Germinal center (tissue), 1 donor: ENCODE results near the gene KIF13A.
A peak's percentile ranks its signal among the peaks of the same experiment; 100 is the strongest.
"Not testable (repeated sequence)": the region's sequence is repeated elsewhere in the genome, so short reads cannot be mapped to it uniquely, and the experiment has no call there.

Experiments
- DNase-seq: peaks from one replicate; pipeline ENCODE4 v3.0.0; 2012; ENCODE audit warnings: mixed read lengths, low spot score

Gene KIF13A

DNA sequence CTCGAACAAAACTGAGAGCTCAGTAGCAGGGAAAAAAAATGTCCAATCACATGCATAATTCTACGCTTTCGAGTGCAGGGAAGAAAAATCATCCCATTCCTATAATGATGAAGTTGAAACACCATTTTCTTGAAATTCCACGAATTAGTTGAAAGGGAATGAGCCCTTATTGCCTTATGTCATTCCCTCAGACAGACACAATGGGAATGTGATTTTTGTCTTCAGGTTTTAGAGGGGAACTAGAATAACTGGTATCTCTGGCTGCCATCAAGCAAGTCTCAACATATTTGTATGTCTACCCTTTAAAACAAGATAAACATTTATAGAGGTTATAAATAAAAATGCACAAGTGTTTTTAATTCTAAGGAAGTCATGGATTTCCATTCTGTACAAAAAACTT, 87.9 kb downstream of the KIF13A start:
- no peak for DNase-seq

DNA sequence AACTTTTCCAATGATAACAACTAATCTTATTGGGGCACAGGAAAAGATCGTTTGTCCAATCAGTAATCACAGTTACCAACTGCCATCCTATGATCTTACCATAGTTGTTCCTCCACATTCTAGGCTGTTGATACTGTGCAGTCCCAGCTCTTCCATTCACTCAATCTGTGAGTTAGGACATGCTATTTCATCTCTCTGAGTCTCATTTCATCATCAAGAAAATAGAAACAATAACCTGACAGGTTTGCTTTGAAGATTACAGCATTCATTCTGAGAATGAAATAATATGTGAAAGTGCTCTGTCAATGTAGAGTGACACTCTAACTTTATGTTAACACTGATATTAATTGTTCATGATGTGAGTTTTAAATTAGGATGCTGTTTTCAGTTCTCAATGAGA, 89.8 kb downstream of the KIF13A start:
- no peak for DNase-seq

DNA sequence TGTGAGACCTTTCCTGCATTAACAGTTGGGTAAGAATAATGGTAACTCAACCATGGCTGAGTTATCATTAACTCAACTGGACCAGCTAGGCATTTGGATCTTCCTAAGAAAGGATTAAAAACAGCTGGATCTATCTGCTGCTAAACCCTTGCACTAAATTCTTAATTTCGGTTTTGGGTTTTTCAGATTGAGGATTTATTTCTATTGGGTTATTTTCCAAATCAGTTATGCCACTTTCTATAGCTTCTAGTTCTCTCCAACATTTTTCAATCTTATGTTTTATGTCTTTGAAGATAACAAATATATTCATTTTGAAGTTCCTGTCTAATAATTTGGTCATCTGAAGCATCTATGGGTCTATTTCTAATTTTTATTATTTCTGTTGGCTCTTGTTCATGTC, 92.5 kb downstream of the KIF13A start:
- DNase-seq = no peak

DNA sequence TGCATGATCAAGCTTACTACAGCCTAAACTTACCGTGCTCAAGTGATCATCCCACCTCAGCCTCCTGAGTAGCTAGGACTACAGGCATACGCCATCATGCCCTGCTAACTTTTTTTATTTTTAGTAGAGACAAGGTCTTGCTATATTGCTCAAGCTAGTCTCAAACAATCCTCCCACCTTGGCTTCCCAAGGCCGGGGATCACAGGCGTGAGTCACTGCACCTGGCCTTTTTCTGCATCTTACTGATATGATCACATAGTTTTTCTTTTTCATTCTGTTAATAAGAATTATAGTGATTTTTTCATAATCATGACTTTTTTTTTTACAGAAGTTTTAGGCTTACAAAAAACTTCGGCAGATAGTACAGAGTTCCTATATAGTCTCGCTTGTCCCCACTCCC, 93.2 kb downstream of the KIF13A start:
- no peak for DNase-seq

DNA sequence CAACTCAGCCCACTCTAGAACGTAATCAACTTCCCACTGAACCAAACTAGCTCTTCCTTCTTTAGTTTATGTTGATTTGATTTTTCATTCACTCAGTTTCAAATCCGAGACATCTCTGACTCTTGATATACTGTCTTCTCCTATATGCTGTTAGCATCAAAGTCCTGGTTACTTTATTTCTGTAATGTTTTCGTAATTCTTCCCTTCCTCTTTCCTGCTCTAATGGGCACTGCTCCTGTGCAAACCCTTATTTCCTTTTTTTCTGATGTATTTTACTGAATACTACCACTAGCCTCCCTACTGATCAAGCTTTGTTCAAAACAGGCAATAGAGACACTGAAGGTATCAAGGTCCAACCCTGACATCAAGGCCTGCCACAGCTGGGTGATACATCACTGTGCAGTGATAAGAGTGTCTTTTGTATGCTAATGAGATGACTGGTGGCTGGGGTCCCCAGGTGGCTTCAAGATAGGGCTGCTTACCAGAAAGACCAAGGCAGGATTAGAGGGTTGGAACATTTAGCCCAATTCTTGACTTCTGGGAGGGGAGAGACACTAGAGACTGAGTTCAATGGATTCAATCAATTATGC, 95.2 kb downstream of the KIF13A start:
- DNase-seq = no peak

DNA sequence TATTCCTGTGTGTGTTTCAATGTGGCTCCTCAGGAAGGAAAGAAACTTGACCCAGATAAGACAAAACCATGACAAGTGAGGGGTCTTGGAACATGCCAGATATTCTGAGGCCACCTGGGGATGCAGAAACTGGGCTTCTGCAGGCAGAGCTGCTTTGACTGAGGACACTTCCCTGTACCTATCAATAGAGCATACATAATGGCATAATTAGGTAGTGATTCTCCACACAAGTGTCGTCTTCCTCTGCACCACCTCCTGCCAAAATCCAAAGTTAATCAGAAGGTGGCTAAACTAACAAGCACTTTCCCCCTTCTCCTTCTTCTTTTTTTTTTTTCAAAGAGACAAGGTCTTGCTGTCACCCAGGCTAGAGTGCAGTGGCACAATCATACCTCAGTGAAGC, 97.1 kb downstream of the KIF13A start:
- no peak for DNase-seq

DNA sequence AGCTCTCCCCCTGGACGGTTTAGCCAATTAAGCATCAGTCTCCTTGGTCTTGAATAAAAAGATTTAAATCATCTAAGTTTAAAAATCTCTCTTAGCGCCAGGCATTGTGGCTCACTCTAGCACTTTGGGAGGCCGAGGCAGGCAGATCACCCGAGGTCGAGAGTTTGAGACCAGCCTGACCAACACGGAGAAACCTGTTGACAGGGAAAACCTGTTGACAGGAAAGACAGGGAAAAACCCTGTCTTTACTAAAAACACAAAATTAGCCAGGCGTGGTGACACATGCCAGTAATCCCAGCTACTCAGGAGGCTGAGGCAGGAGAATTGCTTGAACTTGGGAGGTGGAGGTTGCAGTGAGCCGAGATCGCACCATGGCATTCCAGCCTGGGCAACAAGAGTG, 97.7 kb downstream of the KIF13A start:
- DNase-seq = not testable (repeated sequence)

DNA sequence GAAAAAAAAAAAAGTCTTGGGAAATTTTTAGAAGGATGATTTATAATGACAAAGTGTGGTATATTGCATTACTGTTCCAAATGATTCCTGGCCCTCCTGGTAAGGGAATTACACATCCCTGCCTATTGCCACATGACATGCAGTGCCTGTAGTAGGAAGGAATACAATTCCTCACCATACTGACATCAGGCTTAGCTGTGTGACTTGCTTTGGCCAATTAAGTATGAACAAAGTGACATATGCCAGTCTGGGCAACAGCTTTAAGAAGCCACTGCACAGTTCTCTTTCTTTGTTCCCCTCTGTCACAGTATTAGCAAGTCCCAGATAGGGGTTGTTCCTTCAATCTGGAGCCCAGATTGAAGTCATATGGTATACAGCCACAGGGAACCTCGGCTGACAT, 100.5 kb downstream of the KIF13A start:
- DNase-seq = no peak

DNA sequence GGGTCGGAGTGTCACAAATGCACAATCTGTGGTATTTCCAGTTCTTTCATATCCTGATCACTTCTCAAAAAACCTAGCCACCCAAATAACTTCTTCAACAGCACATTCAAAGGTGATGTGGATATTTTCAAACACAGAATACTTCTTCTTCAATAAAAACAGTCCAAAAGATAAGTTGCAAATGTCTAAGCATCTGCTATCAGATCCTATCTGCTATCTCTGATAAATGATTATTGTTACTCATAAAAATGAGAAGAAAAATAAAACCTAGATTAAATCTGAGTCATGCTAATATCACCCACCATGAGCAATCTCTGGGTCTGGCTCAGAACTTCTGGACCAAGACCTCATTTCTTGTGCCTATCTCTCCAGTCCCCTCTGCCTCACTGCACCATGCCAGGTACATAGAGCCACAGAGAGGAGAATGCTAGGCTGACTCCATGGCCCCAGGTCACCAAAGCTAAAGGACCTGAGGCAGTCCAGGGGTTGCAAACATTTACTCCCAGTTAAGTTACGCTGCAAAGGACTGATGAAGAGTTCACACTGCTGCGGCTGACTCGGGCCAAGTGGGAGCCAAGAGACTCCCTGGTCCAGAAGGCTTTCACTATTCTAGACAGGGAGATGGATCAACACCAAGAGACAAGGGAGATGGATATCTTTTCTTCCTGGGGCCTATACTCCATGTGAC, 101.4 kb downstream of the KIF13A start:
- DNase-seq = no peak

DNA sequence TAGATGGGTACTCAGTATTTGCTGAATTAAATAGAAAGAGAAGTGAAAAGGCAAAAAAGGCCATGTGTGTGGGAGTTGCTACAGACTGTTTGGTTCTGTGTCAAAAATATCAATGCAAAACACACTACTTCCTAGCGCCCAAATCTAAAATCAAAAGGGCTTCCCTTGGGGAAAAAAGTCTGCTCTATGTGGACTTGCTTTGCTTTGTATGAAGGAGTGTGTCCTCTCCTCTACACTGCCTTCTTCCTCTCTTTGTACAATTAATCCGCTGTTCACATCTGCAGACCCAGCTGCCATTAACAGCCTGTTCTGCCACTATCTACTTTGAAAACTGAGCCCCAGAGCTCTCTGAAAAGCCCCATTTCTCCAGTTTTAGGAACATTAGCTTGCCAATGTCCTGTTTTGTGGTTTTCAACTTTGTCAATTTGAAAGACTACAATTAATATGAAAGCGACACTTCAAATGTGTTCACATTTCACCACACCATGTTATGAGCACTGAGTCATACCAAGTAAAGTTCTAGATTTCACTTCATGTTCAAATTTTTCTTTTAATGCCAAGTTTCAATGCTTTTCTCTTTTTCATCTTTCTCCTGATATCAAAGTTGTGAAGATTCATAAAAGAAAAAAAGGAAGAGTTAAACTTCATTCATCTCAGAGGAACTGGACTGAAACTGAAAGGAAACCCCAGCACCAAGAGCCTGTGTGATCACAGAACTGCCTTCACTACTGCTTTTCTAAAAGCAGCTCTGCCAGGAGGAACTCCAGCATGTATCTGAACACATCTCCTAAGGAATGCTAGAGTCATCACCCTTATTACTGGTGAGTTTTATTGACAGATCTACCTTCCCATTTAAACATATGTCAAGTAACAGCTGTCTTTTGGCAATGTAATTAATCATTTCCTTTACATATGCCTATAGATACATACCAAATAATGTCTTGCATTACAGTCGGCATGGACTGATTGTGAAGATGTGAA, 102.6 kb downstream of the KIF13A start:
- peak; percentile 7 for DNase-seq

DNA sequence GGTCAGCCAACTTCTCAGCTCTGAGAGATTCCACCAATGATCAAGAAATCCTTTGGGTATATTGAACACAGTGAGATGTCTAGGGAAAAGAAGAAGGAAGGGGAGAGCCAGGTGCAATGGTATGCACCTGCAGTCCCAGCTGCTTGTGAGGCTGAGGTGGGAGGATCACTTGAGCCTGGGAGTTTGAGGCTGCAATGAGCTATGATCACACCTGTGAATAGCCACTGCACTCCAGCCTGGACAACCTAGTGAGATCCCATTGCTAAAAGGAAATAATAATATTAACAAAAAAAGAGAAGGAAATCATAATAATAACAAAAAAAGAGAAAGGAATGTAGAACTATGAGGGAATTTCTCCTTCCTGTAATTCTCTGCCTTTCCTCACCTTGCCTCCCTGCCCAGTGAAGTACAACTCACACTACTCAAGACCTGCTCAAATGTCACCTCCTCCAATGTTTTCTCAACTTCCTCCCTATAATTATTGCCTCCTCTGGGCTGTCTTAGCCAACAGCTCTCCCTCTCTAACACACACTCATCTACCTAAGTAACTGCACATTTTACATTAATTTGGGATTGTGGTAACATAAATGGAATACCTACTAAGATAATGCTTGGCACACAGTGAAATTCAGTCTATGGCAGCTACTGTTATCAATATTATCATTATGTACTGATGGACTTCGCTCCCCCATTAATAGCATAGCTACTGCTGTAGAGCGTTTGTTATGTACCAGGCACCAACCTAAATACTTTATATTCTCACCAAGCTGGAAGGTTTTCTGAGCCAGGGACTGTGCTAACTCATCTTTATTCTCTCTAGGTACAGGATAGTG, 103.6 kb downstream of the KIF13A start:
- DNase-seq = no peak

DNA sequence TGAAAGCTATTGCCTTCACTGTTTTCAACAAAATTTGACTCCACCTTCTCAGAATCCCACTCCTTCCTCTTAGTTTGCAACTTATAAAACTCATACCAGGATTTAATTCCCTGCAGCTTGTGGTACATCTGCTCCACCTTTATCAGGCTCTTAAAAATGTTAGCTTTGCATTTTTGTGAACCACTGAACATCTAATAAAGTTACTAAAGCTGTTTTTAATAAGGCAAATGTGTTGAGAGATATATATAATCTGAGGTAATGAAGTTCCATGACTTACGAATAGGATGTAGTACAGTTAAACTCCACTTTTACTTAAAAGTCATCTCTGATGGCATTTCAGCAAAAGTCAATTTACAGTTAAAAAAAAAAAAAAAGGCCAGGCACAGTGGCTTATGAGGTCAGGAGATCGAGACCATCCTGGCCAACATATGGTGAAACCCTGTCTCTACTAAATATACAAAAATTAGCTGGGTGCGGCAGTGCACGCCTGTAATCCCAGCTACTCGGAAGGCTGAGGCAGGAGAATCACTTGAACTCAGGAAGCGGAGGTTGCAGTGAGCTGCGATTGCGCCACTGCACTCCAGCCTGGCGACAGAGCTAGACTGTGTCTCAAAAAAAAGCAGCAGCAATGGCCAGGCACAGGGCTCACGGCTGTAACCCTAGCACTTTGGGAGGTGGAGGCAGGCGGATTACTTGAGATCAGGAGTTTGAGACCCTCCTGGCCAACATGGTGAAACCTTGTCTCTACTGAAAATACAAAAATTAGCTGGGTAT, 106.2 kb downstream of the KIF13A start:
- no peak for DNase-seq

DNA sequence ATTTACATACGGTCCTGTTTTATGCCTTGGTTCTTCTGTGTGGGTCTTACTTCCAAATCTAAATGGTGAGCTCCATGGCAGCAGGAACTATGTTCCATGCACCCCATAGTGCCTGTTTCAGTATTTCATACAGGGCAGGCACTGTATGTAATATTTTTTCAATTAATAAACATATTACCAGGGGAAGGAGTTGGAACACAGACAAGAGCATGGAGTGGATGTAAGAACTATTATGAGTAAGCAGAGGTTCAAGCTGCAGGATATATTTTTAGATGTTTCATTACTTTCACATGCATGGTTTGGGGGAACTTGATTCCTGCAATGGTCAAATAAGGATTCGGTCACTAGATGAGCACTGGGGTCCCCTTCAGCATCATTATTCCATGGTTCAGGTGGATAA, 108.3 kb downstream of the KIF13A start:
- no peak for DNase-seq

DNA sequence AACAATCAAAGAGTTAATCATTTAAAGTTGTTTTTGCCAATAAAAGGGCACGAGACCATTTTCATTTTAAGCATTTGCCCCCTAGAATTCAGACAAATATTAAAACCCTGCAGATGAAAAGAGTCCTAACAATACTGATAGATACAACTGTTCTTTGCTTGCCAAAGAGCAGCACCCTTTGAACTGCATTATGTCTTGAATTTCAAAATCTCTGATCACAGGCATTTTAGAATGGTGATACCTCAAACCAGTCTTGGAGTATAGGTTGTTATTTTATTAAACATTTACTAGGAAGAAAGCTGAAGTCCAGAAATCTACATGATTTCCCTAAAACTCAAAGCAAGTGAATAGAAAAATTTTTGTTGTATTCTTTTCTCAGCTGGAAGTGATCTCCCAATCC, 108.7 kb downstream of the KIF13A start:
- no peak for DNase-seq

DNA sequence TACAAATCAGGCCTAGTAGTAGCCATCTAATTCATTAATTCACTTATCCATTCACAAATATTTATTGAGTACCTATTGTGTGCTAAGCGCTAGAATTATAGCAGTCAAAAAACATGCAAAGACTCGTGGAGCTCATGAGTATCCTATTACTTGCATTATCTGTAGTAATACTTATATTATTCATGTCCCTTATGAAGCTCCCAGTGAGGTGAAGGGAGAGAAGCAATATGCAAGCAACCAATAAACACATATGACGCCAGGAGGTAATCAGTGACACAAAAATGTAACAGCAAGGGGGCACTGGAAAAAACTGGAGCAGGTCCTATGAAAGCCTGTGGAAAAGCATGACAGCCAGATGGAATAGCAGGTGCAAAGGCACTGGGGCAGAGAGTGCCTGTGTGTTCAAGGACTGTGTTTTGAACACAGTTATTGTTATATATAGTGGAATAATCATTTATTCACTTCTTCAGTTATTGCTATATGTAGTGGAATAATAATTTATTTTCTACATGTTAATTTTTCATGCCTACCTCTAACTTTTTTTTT, 109.5 kb downstream of the KIF13A start:
- no peak for DNase-seq

DNA sequence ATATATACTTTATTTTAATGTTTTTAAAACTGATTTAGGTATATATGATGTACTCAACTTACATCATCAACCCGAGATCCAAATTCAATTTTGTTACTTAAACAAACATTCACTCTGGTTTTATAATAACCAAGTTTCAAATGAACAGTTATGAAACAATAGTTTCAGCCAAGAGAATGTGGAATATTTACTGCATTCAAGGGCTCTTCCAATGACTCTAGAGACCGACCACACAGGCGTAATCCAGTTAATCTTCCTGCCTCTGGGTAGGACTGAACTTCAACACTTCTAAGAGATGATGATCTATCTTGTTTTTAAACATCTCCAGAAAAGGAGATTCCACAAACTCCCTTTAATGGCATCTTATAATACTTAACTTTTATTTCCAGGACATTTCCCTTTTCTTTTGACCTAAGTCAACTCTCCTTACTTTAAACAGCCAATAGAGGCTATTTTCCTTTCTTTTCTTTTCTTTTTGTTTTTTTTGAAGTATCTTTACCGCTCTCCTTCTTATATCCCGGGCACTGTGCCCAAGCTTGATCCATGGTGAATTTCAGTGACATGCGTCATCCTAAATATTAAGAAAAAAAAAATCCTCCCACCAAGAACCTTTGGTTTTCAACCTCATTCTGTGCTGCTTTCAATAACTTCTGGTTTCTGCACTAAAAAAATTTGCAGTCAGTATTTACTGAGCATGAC, 110.1 kb downstream of the KIF13A start:
- no peak for DNase-seq

DNA sequence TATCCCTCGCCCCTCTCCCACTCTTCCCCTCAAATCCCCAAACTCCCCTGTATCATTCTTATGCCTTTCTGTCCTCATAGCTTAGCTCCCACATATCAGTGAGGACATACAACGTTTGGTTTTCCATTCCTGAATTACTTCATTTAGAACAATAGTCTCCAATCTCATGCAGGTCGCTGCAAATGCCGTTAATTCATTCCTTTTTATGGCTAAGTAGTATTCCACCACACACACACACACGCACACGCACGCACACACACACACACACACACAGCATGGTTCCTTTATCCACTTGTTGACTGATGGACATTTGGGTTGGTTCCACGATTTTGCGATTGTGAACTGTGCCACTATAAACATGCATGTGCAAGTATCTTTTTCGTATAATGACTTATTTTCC, 112.7 kb downstream of the KIF13A start:
- no peak for DNase-seq

DNA sequence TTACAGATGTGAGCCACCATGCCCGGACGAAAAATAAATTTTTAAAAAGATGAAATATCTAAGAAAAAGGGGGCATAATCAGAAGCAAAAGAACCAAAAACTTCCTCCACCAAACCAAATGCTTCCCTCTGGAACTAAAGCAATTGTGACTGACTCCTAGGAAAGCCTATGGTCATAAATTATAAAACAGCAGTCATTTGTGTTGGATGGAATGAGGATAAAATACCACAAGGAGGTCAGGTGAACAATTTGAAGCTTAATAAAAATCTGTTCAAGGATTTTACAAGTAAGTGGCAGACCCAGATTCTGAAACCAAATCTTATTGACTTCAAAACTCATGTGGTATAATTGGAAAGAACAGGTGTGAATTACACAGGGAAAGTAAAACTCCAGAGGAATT, 114.5 kb downstream of the KIF13A start:
- DNase-seq = no peak

DNA sequence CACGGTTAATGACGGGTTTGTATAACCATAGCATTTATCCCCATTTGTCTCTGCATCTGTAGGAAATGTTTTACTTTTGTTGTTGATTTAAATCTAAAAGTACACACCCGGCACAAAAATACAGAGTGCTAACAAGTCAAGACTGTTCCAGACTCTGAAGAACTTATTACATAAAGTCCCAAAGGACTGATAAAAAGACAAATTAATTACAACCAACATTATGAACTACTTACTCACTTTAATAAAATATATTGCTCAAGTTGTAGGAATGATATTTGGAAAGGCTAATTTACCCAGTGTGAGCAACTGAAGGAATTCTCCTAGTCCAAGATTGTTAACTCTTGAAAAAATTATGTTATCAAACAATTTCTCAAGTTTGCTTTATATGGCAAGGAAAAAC, 115.6 kb downstream of the KIF13A start:
- no peak for DNase-seq

DNA sequence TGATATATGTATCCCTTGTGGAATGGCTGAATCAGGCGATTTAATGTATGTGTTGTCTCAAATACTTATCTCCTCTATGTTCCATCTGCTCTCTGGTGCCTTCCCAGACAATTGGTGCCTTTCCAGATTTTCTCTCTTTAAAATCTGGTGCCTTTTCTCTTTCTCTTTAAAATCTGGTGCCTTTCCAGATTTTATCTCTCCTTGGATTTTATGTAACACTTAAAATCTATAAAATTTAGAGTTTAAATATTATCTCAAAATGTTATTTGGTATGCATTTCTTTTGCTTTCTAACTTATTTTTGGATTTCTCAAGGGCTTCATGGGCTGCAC, 116.3 kb downstream of the KIF13A start:
- DNase-seq = no peak
